Neural progenitor cell (in vitro differentiated cells): ENCODE results near the gene LMF1. TPM values are rescaled to one million over a fixed set of nuclear protein-coding genes. Genes with fewer than 3 reads are reported as not detected.

ENCODE experiments used
- DNase-seq: peaks from one replicate; pipeline ENCODE4 v3.0.0-alpha.2; 2016; ENCODE audit warnings: low spot score
- H2AFZ ChIP-seq: fragments of 200-600 bp; sonication (generic); replicated peaks from 2 replicates; pipeline ENCODE4 v1.6.1; 2016; ENCODE audit warnings: antibody characterized with exemption
- H3F3A ChIP-seq: fragments of 200-600 bp; sonication (generic); 2 replicates; pipeline ENCODE4 v1.6.1; 2016; ENCODE audit warnings: antibody characterized with exemption, low read depth
- H3K27ac ChIP-seq: fragments of 200-600 bp; sonication (generic); 2 replicates; pipeline ENCODE4 v1.5.1; 2016; ENCODE audit warnings: mild to moderate bottlenecking
- H3K27me3 ChIP-seq: fragments of 200-600 bp; sonication (generic); 2 replicates; pipeline ENCODE4 v1.6.1; 2016; ENCODE audit warnings: mild to moderate bottlenecking, moderate library complexity
- H3K36me3 ChIP-seq: fragments of 200-600 bp; sonication (generic); 2 replicates; pipeline ENCODE4 v1.5.1; 2016
- H3K4me1 ChIP-seq: fragments of 200-600 bp; sonication (generic); 2 replicates; pipeline ENCODE4 v1.6.1; 2016; ENCODE audit warnings: mixed run types
- H3K4me2 ChIP-seq: fragments of 200-600 bp; sonication (generic); 2 replicates; pipeline ENCODE4 v1.6.1; 2016
- H3K4me3 ChIP-seq: fragments of 200-600 bp; sonication (generic); 2 replicates; pipeline ENCODE4 v1.5.1; 2016
- H3K79me2 ChIP-seq: fragments of 200-600 bp; sonication (generic); 2 replicates; pipeline ENCODE4 v1.6.1; 2016; ENCODE audit warnings: low read depth
- H3K9ac ChIP-seq: fragments of 200-600 bp; sonication (generic); 2 replicates; pipeline ENCODE4 v1.6.1; 2016
- H3K9me3 ChIP-seq: fragments of 200-600 bp; sonication (generic); 2 replicates; pipeline ENCODE4 v1.5.1; 2016; ENCODE audit warnings: low read depth
- H4K20me1 ChIP-seq: fragments of 200-600 bp; sonication (generic); 2 replicates; pipeline ENCODE4 v1.6.1; 2016; ENCODE audit warnings: low read depth
- H3K27ac Mint-ChIP-seq: 3 replicates; pipeline ENCODE4 v1.8.0; 2021; ENCODE audit warnings: mixed read lengths
- H3K27me3 Mint-ChIP-seq: 2 replicates; pipeline ENCODE4 v1.8.0; 2022; ENCODE audit warnings: low read depth, mild to moderate bottlenecking, inconsistent platforms, moderate library complexity, mixed read lengths; ENCODE audit not compliant: insufficient read depth
- H3K36me3 Mint-ChIP-seq: 3 replicates; pipeline ENCODE4 v1.8.0; 2021; ENCODE audit warnings: mixed read lengths
- H3K4me1 Mint-ChIP-seq: 3 replicates; pipeline ENCODE4 v1.8.0; 2021; ENCODE audit warnings: mixed read lengths
- H3K4me3 Mint-ChIP-seq: 3 replicates; pipeline ENCODE4 v1.8.0; 2021; ENCODE audit warnings: mild to moderate bottlenecking, moderate library complexity, mixed read lengths
- H3K9me3 Mint-ChIP-seq: 3 replicates; pipeline ENCODE4 v1.8.0; 2020; ENCODE audit warnings: mixed read lengths
- EZH2 ChIP-seq: fragments of 200-600 bp; sonication (generic); IDR thresholded peaks from 2 replicates; pipeline ENCODE4 v1.6.1; 2017; ENCODE audit warnings: antibody characterized with exemption, mild to moderate bottlenecking, moderate library complexity
- EZH2phosphoT487 ChIP-seq: fragments of 200-600 bp; sonication (generic); IDR thresholded peaks from 2 replicates; pipeline ENCODE4 v1.6.1; 2017; ENCODE audit warnings: antibody characterized with exemption
- total RNA-seq: library from RNA; depleted of rRNA; stranded (reverse); fragments of >200 nt; gene quantifications from 2 replicates; pipeline ENCODE4 v1.2.3, GENCODE V29; 2015; ENCODE audit warnings: low replicate concordance
- TF ChIP-seq, protein P1 (sequence below): fragments of 200-600 bp; sonication (generic); IDR thresholded peaks from 2 replicates; pipeline ENCODE4 v1.5.1; 2017; ENCODE audit warnings: antibody characterized with exemption, mild to moderate bottlenecking

The LMF1 gene
- total RNA-seq, 1 donor from 2014 or later: 3.4 TPM

DNA sequence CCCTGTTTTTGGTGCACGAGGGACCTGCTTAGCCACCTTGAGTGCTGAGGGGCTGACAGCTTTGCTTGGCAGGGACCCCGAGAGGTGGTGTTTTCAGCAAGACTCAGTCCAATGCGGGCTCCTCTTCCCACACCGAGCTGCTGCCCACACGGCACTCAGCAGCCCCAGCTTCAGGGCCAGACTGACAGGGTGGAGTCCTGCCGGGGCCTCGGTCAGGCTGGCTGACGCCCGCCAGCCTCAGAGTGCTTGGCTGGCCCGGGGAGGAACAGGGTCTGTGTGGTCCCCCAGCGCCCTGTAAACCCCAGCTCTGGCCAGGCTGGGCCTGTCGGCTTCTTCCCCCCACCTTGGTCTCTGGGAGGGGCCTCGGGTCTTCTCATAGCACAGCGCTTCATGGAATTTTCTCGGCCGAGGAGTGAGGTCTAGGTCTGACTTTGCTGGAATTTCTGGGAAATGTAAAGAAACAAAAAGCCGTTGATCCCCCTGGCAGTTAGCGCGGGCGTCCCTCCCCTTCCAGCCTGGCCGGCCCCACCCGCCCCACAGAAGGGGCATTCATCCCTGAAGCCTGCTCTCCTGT is 13.4 kb upstream of the LMF1 start:
- no peak overlapping the region for H3K4me3 Mint-ChIP-seq
- Histone ChIP-seq H3K4me3 (no peak overlapping the region), H3K36me3 (no peaks in the 10 kb centered on the region)

DNA sequence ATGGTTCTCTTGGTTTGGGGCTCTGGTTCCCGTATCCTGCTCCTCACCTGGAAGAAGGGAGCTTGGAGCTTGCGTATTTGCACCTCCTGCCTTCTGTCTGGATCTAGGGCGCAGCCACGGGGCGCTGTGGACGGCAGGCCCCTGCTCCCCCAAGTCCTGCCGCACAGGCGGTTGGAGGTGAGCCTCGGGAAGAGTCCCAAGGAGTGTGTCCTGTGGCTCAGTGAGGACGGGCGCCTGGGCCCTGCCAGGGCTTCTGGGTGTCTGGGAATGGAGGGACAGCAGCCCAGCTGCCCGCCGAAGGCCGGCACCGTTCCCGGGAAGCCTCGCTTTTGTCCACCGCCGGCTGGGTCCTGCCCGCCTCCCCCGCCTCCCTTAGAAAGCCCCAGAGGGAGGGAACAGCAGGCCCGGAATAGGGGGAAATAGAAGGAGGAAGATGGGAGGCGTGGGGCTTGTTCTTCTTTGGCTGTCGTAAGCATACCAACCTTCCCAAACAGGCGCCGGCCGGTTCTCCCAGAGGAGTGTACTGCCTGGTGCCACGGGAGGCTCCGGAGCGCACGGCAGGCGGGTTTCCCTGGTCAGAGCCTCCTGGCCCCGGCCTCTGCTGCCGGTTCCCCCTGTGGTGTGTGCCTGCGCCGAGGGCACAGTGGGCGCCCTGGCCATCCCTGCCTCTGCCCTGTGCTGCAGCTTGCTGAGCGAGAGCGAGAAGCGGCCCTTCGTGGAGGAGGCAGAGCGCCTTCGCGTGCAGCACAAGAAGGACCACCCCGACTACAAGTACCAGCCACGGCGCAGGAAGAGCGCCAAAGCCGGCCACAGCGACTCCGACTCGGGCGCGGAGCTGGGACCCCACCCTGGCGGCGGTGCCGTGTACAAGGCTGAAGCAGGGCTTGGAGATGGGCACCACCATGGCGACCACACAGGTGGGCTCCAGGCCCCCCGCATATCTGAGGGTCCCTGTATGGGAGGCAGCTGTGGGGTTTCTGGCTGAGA is 12.6 kb upstream of the LMF1 start:
- H3K27ac Mint-ChIP-seq: no peak overlapping the region
- TF ChIP-seq, protein P1, sequence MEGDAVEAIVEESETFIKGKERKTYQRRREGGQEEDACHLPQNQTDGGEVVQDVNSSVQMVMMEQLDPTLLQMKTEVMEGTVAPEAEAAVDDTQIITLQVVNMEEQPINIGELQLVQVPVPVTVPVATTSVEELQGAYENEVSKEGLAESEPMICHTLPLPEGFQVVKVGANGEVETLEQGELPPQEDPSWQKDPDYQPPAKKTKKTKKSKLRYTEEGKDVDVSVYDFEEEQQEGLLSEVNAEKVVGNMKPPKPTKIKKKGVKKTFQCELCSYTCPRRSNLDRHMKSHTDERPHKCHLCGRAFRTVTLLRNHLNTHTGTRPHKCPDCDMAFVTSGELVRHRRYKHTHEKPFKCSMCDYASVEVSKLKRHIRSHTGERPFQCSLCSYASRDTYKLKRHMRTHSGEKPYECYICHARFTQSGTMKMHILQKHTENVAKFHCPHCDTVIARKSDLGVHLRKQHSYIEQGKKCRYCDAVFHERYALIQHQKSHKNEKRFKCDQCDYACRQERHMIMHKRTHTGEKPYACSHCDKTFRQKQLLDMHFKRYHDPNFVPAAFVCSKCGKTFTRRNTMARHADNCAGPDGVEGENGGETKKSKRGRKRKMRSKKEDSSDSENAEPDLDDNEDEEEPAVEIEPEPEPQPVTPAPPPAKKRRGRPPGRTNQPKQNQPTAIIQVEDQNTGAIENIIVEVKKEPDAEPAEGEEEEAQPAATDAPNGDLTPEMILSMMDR: no peak
- TF ChIP-seq EZH2phosphoT487 (no peak), EZH2 (no peak)

More for the DNA sequence above, 13.4 kb upstream of the LMF1 start:
- Histone ChIP-seq H3K27ac (no peak overlapping the region), H3K9ac (no peak overlapping the region), H3K79me2 (no peaks in the 10 kb centered on the region), H3K4me2 (no peak overlapping the region), H3K27me3 (peaks cover 55% of the 10 kb centered on the region), H3K4me1 (peaks cover 23% of the 10 kb centered on the region), H2AFZ (no peak overlapping the region), H3F3A (peaks cover 25% of the 10 kb centered on the region), H3K9me3 (no peaks in the 10 kb centered on the region), H4K20me1 (peaks cover 27% of the 10 kb centered on the region)
- no peak overlapping the region for H3K27ac Mint-ChIP-seq
- H3K4me1 Mint-ChIP-seq: peaks cover 7% of the 10 kb centered on the region
- TF ChIP-seq EZH2phosphoT487: no peak
- H3K27me3 Mint-ChIP-seq: peaks cover 8% of the 10 kb centered on the region
- no peaks in the 10 kb centered on the region for H3K9me3 Mint-ChIP-seq
- peak; percentile 29 for DNase-seq
- no peaks in the 10 kb centered on the region for H3K36me3 Mint-ChIP-seq

DNA sequence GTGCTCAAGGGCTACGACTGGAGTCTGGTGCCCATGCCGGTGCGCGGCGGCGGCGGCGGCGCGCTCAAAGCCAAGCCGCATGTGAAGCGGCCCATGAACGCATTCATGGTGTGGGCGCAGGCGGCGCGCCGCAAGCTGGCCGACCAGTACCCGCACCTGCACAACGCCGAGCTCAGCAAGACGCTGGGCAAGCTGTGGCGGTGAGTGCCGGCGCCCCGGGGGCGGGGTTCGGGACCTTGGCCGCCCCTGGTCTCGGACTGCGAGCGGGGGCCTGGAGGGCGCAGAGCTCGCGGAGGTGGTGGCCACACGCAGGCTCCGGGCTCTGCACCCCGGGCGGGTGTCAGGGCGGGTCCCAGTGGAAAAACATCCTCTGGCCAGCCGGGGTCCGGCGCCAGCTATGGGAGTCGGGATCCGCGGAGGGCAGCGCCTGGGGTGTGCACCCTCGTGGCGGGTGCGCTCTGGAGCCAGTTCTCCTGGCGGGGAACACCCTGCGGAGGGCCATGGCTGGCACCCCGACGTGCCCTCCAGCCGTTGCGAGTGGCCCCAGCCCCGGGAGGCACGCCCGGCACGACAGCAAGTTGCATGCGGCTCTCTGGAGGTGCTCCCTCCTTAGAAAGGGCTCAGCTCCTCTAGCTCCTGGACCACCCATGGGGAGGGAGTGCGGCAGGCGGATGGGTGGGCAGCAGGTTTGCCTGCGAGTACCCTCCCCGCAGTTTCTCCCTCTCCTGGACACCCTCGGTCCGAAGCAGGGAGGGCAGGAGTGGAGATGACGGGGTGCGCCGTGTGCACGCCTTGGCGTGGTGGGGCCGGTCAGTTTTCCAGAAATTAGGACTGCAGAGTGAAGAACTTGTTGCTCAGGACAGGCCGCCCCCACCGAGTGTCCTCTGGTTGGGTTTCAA is 11.6 kb upstream of the LMF1 start:
- TF ChIP-seq EZH2 (peak; percentile 95), EZH2phosphoT487 (peak; percentile 93)
- TF ChIP-seq, protein P1: no peak
- no peaks in the 10 kb centered on the region for H3K36me3 Mint-ChIP-seq
- Histone ChIP-seq H4K20me1 (peaks cover 31% of the 10 kb centered on the region), H3K27ac (no peak overlapping the region), H3K4me1 (peaks cover 23% of the 10 kb centered on the region), H3K27me3 (peaks cover 68% of the 10 kb centered on the region), H3K4me2 (peak overlapping the region; percentile 94), H3F3A (peaks cover 28% of the 10 kb centered on the region), H3K36me3 (no peaks in the 10 kb centered on the region), H2AFZ (peak overlapping the region; percentile 9), H3K9me3 (no peaks in the 10 kb centered on the region), H3K9ac (no peak overlapping the region), H3K79me2 (no peaks in the 10 kb centered on the region), H3K4me3 (peak overlapping the region; percentile 63)
- peaks cover 13% of the 10 kb centered on the region for H3K27me3 Mint-ChIP-seq
- H3K9me3 Mint-ChIP-seq: no peaks in the 10 kb centered on the region
- H3K4me1 Mint-ChIP-seq: peaks cover 18% of the 10 kb centered on the region
- H3K4me3 Mint-ChIP-seq: peak overlapping the region; percentile 84
- no peak overlapping the region for H3K27ac Mint-ChIP-seq
- peak; percentile 68 for DNase-seq

More for the DNA sequence above, 12.6 kb upstream of the LMF1 start:
- Mint-ChIP-seq H3K4me3 (peak overlapping the region; percentile 84), H3K4me1 (peaks cover 11% of the 10 kb centered on the region), H3K27me3 (peaks cover 8% of the 10 kb centered on the region), H3K9me3 (no peaks in the 10 kb centered on the region), H3K36me3 (no peaks in the 10 kb centered on the region)
- H2AFZ ChIP-seq: no peak overlapping the region
- H3K9me3 ChIP-seq: no peaks in the 10 kb centered on the region
- peak; percentile 69 for DNase-seq
- H4K20me1 ChIP-seq: peaks cover 31% of the 10 kb centered on the region
- no peak overlapping the region for H3K27ac ChIP-seq
- H3K36me3 ChIP-seq: no peaks in the 10 kb centered on the region
- H3K4me2 ChIP-seq: peak overlapping the region; percentile 94
- H3K4me3 ChIP-seq: peak overlapping the region; percentile 63
- no peak overlapping the region for H3K9ac ChIP-seq
- H3K27me3 ChIP-seq: peaks cover 64% of the 10 kb centered on the region
- H3K79me2 ChIP-seq: no peaks in the 10 kb centered on the region
- H3K4me1 ChIP-seq: peaks cover 23% of the 10 kb centered on the region
- H3F3A ChIP-seq: peaks cover 28% of the 10 kb centered on the region
